K562 (cell line): ENCODE measurements around the gene PRRC2C. TPM values are rescaled to one million over a fixed set of nuclear protein-coding genes. Genes with fewer than 3 reads are reported as not detected.

Experiments used
- ATAC-seq: fragments of 200-7000 bp; cut with Tn5 transposase; 3 replicates; pipeline ENCODE4 v1.9.1; 2020; ENCODE audit warnings: moderate library complexity
- Bru-seq: library from RNA; stranded (reverse); fragments of 400-500 nt; gene quantifications from one replicate; lab custom pipeline; 2021; lab: Mats Ljungman, UMichigan
- BruChase-seq, 2 experiments: library from RNA; stranded (reverse); fragments of 400-500 nt; gene quantifications; one replicate each; lab custom pipeline; 2021; lab: Mats Ljungman, UMichigan
- BruUV-seq: library from RNA; stranded (reverse); fragments of 400-500 nt; replicated peaks from 2 replicates; lab custom pipeline; 2021; lab: Mats Ljungman, UMichigan
- CTCF ChIA-PET: fragments of 300-600 bp; formaldehyde crosslinking; extraction: SDS; loops from one replicate; lab custom pipeline; 2021; ENCODE audit warnings: low intra/inter-chr PET ratio; lab: Yijun Ruan, JAX
- POLR2A ChIA-PET: fragments of 300-600, 350-650 bp; sonication (Branson Sonifier 250); formaldehyde crosslinking; extraction: SDS; loops from one replicate; lab custom pipeline; 2021; ENCODE audit warnings: antibody characterized with exemption, inconsistent platforms; lab: Yijun Ruan, JAX
- DNase-seq, 4 experiments: peaks; one replicate each; pipeline versions ENCODE4 v3.0.0 to v3.0.0-alpha.2; 2011 to 2018; ENCODE audit warnings: low spot score in 3 of 4, mixed read lengths in 3 of 4; ENCODE audit errors: extremely low read depth in 1 of 4
- FAIRE-seq: peaks from 2 replicates; lab custom pipeline; 2011; peaks lifted over from hg19 to GRCh38; lab: Jason Lieb, UNC
- H2AFZ ChIP-seq: 2 replicates; pipeline ENCODE4 v1.6.0; 2011; ENCODE audit warnings: low read depth, low read length, control low read depth, inconsistent platforms
- H3K27ac ChIP-seq: fragments of 200-600 bp; 3 replicates; pipeline ENCODE4 v1.8.0; 2011; ENCODE audit warnings: low read depth, mild to moderate bottlenecking, control low read depth, inconsistent platforms, low read length, moderate library complexity, mixed read lengths; ENCODE audit errors: extremely low read depth
- H3K27me3 ChIP-seq, 2 experiments: fragments of 300-600 bp in 1 of 2; 2 replicates in 1 of 2; 3 replicates in 1 of 2; pipeline versions ENCODE4 v1.6.0 to v1.8.0; 2011; ENCODE audit warnings: inconsistent platforms in 2 of 2, low read length in 2 of 2, mild to moderate bottlenecking in 1 of 2, mixed read lengths in 1 of 2, moderate library complexity in 1 of 2; ENCODE audit not compliant: control insufficient read depth in 2 of 2, insufficient read depth in 2 of 2
- H3K36me3 ChIP-seq: fragments of 300-600 bp; 3 replicates; pipeline ENCODE4 v1.8.0; 2011; ENCODE audit warnings: mild to moderate bottlenecking, low read length, inconsistent platforms; ENCODE audit not compliant: control insufficient read depth, insufficient read depth
- H3K4me1 ChIP-seq, 2 experiments: fragments of 200-600 bp in 1 of 2; replicated peaks in 1 of 2; 2 replicates in 1 of 2; 3 replicates in 1 of 2; pipeline versions ENCODE4 v1.5.1 to v1.8.0; 2011; ENCODE audit warnings: inconsistent platforms in 2 of 2, low read length in 2 of 2, mild to moderate bottlenecking in 1 of 2, mixed read lengths in 1 of 2, moderate library complexity in 1 of 2; ENCODE audit not compliant: control insufficient read depth in 2 of 2, insufficient read depth in 2 of 2
- H3K4me2 ChIP-seq: 2 replicates; pipeline ENCODE4 v1.6.1; 2011; ENCODE audit warnings: low read length, control low read depth, inconsistent platforms, mixed read lengths; ENCODE audit not compliant: insufficient read depth
- H3K4me3 ChIP-seq: fragments of 200-600 bp; sonication (generic), shearing (Covaris generic); 2 replicates; pipeline ENCODE4 v1.5.1; 2016; ENCODE audit warnings: control low read depth, inconsistent platforms
- H3K79me2 ChIP-seq: fragments of 200-600 bp; 3 replicates; pipeline ENCODE4 v1.8.0; 2011; ENCODE audit warnings: low read length, inconsistent platforms; ENCODE audit not compliant: control insufficient read depth, insufficient read depth
- H3K9ac ChIP-seq, 2 experiments: 2 replicates each; pipeline versions ENCODE4 v1.6.0 to v1.6.1; 2011; ENCODE audit warnings: low read depth in 2 of 2, low read length in 2 of 2, control low read depth in 1 of 2, inconsistent platforms in 1 of 2, mild to moderate bottlenecking in 1 of 2, mixed read lengths in 1 of 2; ENCODE audit not compliant: insufficient read depth in 1 of 2
- H3K9me1 ChIP-seq: one replicate; pipeline ENCODE4 v1.6.0; 2011; ENCODE audit warnings: inconsistent platforms, mild to moderate bottlenecking, low read length, moderate library complexity; ENCODE audit not compliant: control insufficient read depth, insufficient read depth
- H3K9me3 ChIP-seq: replicated peaks from 2 replicates; pipeline ENCODE4 v1.5.1; 2011; ENCODE audit warnings: low read depth, low read length, inconsistent platforms; ENCODE audit not compliant: control insufficient read depth, insufficient read depth
- H4K20me1 ChIP-seq: replicated peaks from 2 replicates; pipeline ENCODE4 v1.6.1; 2011; ENCODE audit warnings: low read length, inconsistent platforms, mixed read lengths; ENCODE audit not compliant: control insufficient read depth, insufficient read depth
- ETV1 ChIP-seq: fragments of 450-650 bp; conservative IDR thresholded peaks from 2 replicates; pipeline ENCODE4 v1.6.1; 2016; ENCODE audit warnings: missing genetic modification characterization, control low read depth, low read depth, missing compliant biosample characterization
- FOXP1 ChIP-seq: sonication (generic); formaldehyde crosslinking; IDR thresholded peaks from 2 replicates; pipeline ENCODE4 v1.8.0; 2022; ENCODE audit warnings: mild to moderate bottlenecking, missing genetic modification reagents
- HCFC1 ChIP-seq: IDR thresholded peaks from 2 replicates; pipeline ENCODE4 v1.6.1; 2012; ENCODE audit warnings: low read depth, low read length, improper control_type of control experiment
- IFI16 ChIP-seq: fragments of 250-450 bp; sonication (Bioruptor Pico); IDR thresholded peaks from 2 replicates; pipeline ENCODE4 v2.1.2; 2022; ENCODE audit warnings: mild to moderate bottlenecking, inconsistent platforms
- MLLT1 ChIP-seq, 2 experiments: fragments of 450-650 bp; IDR thresholded peaks; 2 replicates each; pipeline ENCODE4 v1.6.1; 2016
- MYC ChIP-seq, 2 experiments: fragments of 250-450 bp in 1 of 2; sonication (Bioruptor Pico) in 1 of 2; IDR thresholded peaks; 2 replicates each; pipeline versions ENCODE4 v1.5.1 to v1.6.1; 2012 to 2021; ENCODE audit warnings: low read depth in 2 of 2, borderline replicate concordance in 1 of 2, improper control_type of control experiment in 1 of 2, low read length in 1 of 2, mild to moderate bottlenecking in 1 of 2, moderate library complexity in 1 of 2
- VEZF1 ChIP-seq: fragments of 200-800 bp; sonication (Bioruptor generic); IDR thresholded peaks from 2 replicates; pipeline ENCODE4 v1.6.1; 2017; ENCODE audit warnings: missing genetic modification characterization, missing compliant biosample characterization
- ZNF518B ChIP-seq: fragments of 250-450 bp; sonication (Bioruptor Pico); IDR thresholded peaks from 2 replicates; pipeline ENCODE4 v1.5.0; 2021; ENCODE audit warnings: mild to moderate bottlenecking, moderate library complexity
- WGBS: fragments of 100-300 bp; shearing (Covaris generic); methylation state at CpG from one replicate; pipeline ENCODE4 v1.1.6; 2016; ENCODE audit warnings: low coverage, mixed read lengths; ENCODE audit not compliant: insufficient coverage; ENCODE audit errors: missing lambda C conversion rate; 5-methylcytosine and 5-hydroxymethylcytosine counted together
- in situ Hi-C: fragments of 300-500 bp; cut with MboI; formaldehyde crosslinking; loops from 4 replicates; pipeline ENCODE4 v1.15.0; 2018; ENCODE audit warnings: inconsistent platforms, mixed read lengths
- intact Hi-C: fragments of 100-400 bp; cut with micrococcal nuclease; formaldehyde crosslinking; loops from 2 replicates; pipeline ENCODE4 v1.14.2; 2022
- long read RNA-seq, 3 experiments: library from polyadenylated mRNA in 2 of 3; library from RNA in 1 of 3; unstranded in 2 of 3; stranded (forward) in 1 of 3; transcript quantifications; one replicate each; pipeline ENCODE4 v2.0.0, GENCODE V29; 2019 to 2022
- polyA minus RNA-seq, 3 experiments: library from RNA; depleted of rRNA, polyadenylated mRNA; stranded (reverse); fragments of >200 nt; gene quantifications; 2 replicates each; pipeline ENCODE4 v1.2.3, GENCODE V29; 2011
- polyA plus RNA-seq, 8 experiments: library from polyadenylated mRNA; depleted of rRNA in 4 of 8; stranded (reverse) in 5 of 8; unstranded in 3 of 8; fragments of >200 nt; fragmentation: Nextera tagmentation in 2 of 8; fragmentation: Illumina TruSeq in 1 of 8; extraction: Ambion mirVana in 2 of 8; extraction: Trizol in 1 of 8; gene quantifications; 2 replicates each; pipeline versions ENCODE4 v1.2.1 to v1.2.3, GENCODE V29; 2011 to 2014; ENCODE audit warnings: inconsistent platforms in 1 of 8, missing spikeins in 1 of 8
- total RNA-seq, 7 experiments: library from RNA; depleted of rRNA in 6 of 7; stranded (reverse); fragments of >200 nt in 6 of 7; fragmentation: Illumina TruSeq in 2 of 7; extraction: Trizol in 2 of 7; gene quantifications; 2 replicates each; pipeline versions ENCODE4 v1.2.1 to v1.2.3, GENCODE V29; 2011 to 2021; ENCODE audit warnings: low replicate concordance in 1 of 7

The PRRC2C gene
- 76.1 and 296 TPM in 2 replicates for total RNA-seq (2011; cell fraction: chromatin; rRNA removed; ENCODE audit: low replicate concordance)
- 45.2 and 70.9 TPM in 2 replicates for total RNA-seq (2011; cell fraction: nucleolus; rRNA removed)
- total RNA-seq (2011; cell fraction: nucleoplasm; rRNA removed), result 123 and 188 TPM in 2 replicates
- total RNA-seq (2014; rRNA removed) (69.5 and 76.7 TPM in 2 replicates), total RNA-seq (2014; rRNA removed; fragmentation: Illumina TruSeq; extraction: Trizol) (89.2 and 102 TPM in 2 replicates), total RNA-seq (2015; rRNA removed; fragmentation: Illumina TruSeq; extraction: Trizol) (105 and 107 TPM in 2 replicates), total RNA-seq (2021) (218 and 237 TPM in 2 replicates), polyA plus RNA-seq (2011; rRNA removed) (101 and 108 TPM in 2 replicates), polyA plus RNA-seq (2014; fragmentation: Illumina TruSeq; extraction: Trizol) (164 and 206 TPM in 2 replicates), polyA plus RNA-seq (2014; fragmentation: Nextera tagmentation; extraction: Ambion mirVana) (10 to 100 TPM; 61.9 to 93.0 TPM), polyA plus RNA-seq (2014; rRNA removed) (108 and 114 TPM in 2 replicates), polyA minus RNA-seq (2011; rRNA and poly(A)+ RNA removed) (135 and 143 TPM in 2 replicates), Bru-seq, nascent RNA (percentile 96 among the genes with signal in this experiment), BruChase-seq, experiment 1, labeled RNA remaining after a 2-hour chase (percentile 98 among the genes with signal in this experiment), BruChase-seq, experiment 2, labeled RNA remaining after a 6-hour chase (percentile 98 among the genes with signal in this experiment)
- polyA plus RNA-seq (2011; cell fraction: cytosol; rRNA removed), result 105 and 130 TPM in 2 replicates
- polyA plus RNA-seq (2011; cell fraction: nucleus; rRNA removed), result 134 and 156 TPM in 2 replicates
- 85.6 and 96.6 TPM in 2 replicates for polyA plus RNA-seq (2012)
- polyA minus RNA-seq (2011; cell fraction: cytosol; rRNA and poly(A)+ RNA removed), result 137 and 143 TPM in 2 replicates
- polyA minus RNA-seq (2011; cell fraction: nucleus; rRNA and poly(A)+ RNA removed), result 50.5 and 95.9 TPM in 2 replicates
- long read RNA-seq, experiment 1, transcript PRRC2C-208 (12 exons, 1,931 nt), result major isoform, 5 of 255 reads
- long read RNA-seq, experiment 1, partial matches to known transcripts, result 126 of 255 reads
- long read RNA-seq, experiment 1, other reads (novel, unspliced or antisense), result 123 of 255 reads
- long read RNA-seq, experiment 2, partial matches to known transcripts, result 4 of 47 reads
- long read RNA-seq, experiment 2, other reads (novel, unspliced or antisense), result 43 of 47 reads
- long read RNA-seq, experiment 3, partial matches to known transcripts, result 58 of 67 reads
- long read RNA-seq, experiment 3, other reads (novel, unspliced or antisense), result 3 of 67 reads

- WGBS, result under 1% methylated on average over 47 of the region's 50 CpGs
- H3K9me3 ChIP-seq, result no peaks in the 10 kb centered on the region
- no peaks in the 10 kb centered on the region for H3K9me1 ChIP-seq
- TSS peak; percentile 41 for BruUV-seq
- H3K27me3 ChIP-seq, result no peaks in the 10 kb centered on the region
- ATAC-seq (peak; percentile 95), FAIRE-seq (peak; percentile 97), DNase-seq (peak; percentile 92 to 99 (median 93))
- H3K27ac ChIP-seq, result peak within 1 kb of the TSS; percentile 93
- H4K20me1 ChIP-seq, result peaks cover 40% of the 10 kb centered on the region
- H2AFZ ChIP-seq, result peak within 1 kb of the TSS; percentile 100
- peak within 1 kb of the TSS; percentile 97 for H3K4me2 ChIP-seq
- peaks cover 23% of the 10 kb centered on the region for H3K36me3 ChIP-seq
- peaks cover 58% of the 10 kb centered on the region for H3K79me2 ChIP-seq
- POLR2A ChIA-PET, result interaction anchor here (0.5 to 5.2 kb wide), 18 partner anchors 9 to 1841 kb away, joined by 3 to 34 read pairs (median 3); no protein-coding TSS in a partner anchor
- intact Hi-C loops (loop anchor here (10.0 kb wide), 3 partner anchors 229 to 499 kb away; partner anchors contain the start of gene VAMP4), in situ Hi-C loops (no loop called here)
- H3K4me3 ChIP-seq, result peak within 1 kb of the TSS; percentile 91
- peaks cover 3 to 11% of the 10 kb centered on the region in 2 experiments; a peak in 4 of 5 replicates for H3K4me1 ChIP-seq
- CTCF ChIA-PET, result no interaction called here
- H3K9ac ChIP-seq, result peak within 1 kb of the TSS; percentile 92 to 97
- TF ChIP-seq ZNF518B (CRISPR knock-in tag) (no peak), FOXP1 (peak; percentile 56), MLLT1 (IDR thresholded peaks at IDR 0.05) (peak in 1 of 2 experiments; percentile 74; a peak in 1 of 4 replicates), VEZF1 (CRISPR knock-in tag) (peak; percentile 42; the same call in 1 of the 2 replicates), HCFC1 (peak; percentile 60), ETV1 (tag) (peak; percentile 49), IFI16 (CRISPR knock-in tag) (no peak), MYC (IDR thresholded peaks at IDR 0.05; ENCODE audit: low read depth, low read length) (peak; percentile 79), MYC (CRISPR knock-in tag; IDR thresholded peaks at IDR 0.05; ENCODE audit: borderline replicate concordance, low read depth) (peak; percentile 89; the same call in 1 of the 2 replicates)
These were observed at the start of gene PRRC2C for GRCh38 chr1:171485375-171486047. Gene PRRC2C (plus strand): TSS chr1:171485530. CDS start chr1:171512089, 26,559 bp downstream.
